ENCODE results near the gene MTIF3. TPM values are rescaled to one million over a fixed set of nuclear protein-coding genes. Genes with fewer than 3 reads are reported as not detected.

MTIF3 gene
- total RNA-seq, 1 donor from 2014 or later: 140 TPM

GRCh38 chr13:27432180-27432579, 18.2 kb downstream of the MTIF3 start:
- no peaks in the 10 kb centered on the region for H3K27me3 ChIP-seq (ENCODE audit: low read depth)
- H3K36me3 ChIP-seq: peaks cover 100% of the 10 kb centered on the region
- peak overlapping the region; percentile 40 for H3K27ac ChIP-seq (replicated peaks)
- H3K4me1 ChIP-seq: peaks cover 24% of the 10 kb centered on the region
- no peak for DNase-seq
- no peak for TF ChIP-seq CTCF (IDR thresholded peaks at IDR 0.05; ENCODE audit: borderline replicate concordance)
- H3K9me3 ChIP-seq (replicated peaks): no peaks in the 10 kb centered on the region
- H3K4me3 ChIP-seq: no peak overlapping the region
- intact Hi-C loops (cut with micrococcal nuclease): no loop called here

- Histone ChIP-seq H3K9me3 (replicated peaks) (no peaks in the 10 kb centered on the region), H3K36me3 (peaks cover 62% of the 10 kb centered on the region), H3K27ac (replicated peaks) (peak overlapping the region; percentile 92), H3K4me3 (no peak overlapping the region), H3K4me1 (peaks cover 57% of the 10 kb centered on the region), H3K27me3 (ENCODE audit: low read depth) (no peaks in the 10 kb centered on the region)
- no peak for DNase-seq
- intact Hi-C loops (cut with micrococcal nuclease): no loop called here
- TF ChIP-seq CTCF (IDR thresholded peaks at IDR 0.05; ENCODE audit: borderline replicate concordance): no peak
Measured at GRCh38 chr13:27428160-27428559, 22.2 kb downstream of the MTIF3 start.

GRCh38 chr13:27427641-27428040, 22.7 kb downstream of the MTIF3 start:
- TF ChIP-seq CTCF (IDR thresholded peaks at IDR 0.05; ENCODE audit: borderline replicate concordance): no peak
- DNase-seq: peak; percentile 32
- intact Hi-C loops (cut with micrococcal nuclease): no loop called here
- H3K27me3 ChIP-seq (ENCODE audit: low read depth): no peaks in the 10 kb centered on the region
- no peak overlapping the region for H3K4me3 ChIP-seq
- H3K27ac ChIP-seq (replicated peaks): peak overlapping the region; percentile 92
- H3K36me3 ChIP-seq: peaks cover 57% of the 10 kb centered on the region
- peaks cover 57% of the 10 kb centered on the region for H3K4me1 ChIP-seq
- no peaks in the 10 kb centered on the region for H3K9me3 ChIP-seq (replicated peaks)

GRCh38 chr13:27425918-27426630, 24.3 kb downstream of the MTIF3 start:
- Histone ChIP-seq H3K36me3 (peaks cover 41% of the 10 kb centered on the region), H3K4me3 (peak overlapping the region; percentile 83), H3K27ac (replicated peaks) (peak overlapping the region; percentile 92), H3K4me1 (peaks cover 46% of the 10 kb centered on the region), H3K27me3 (ENCODE audit: low read depth) (no peaks in the 10 kb centered on the region), H3K9me3 (replicated peaks) (no peaks in the 10 kb centered on the region)
- TF ChIP-seq CTCF (IDR thresholded peaks at IDR 0.05; ENCODE audit: borderline replicate concordance): peak; percentile 64
- intact Hi-C loops (cut with micrococcal nuclease): no loop called here
- peak; percentile 59 for DNase-seq

GRCh38 chr13:27425158-27425917, 25.0 kb downstream of the MTIF3 start:
- peaks cover 46% of the 10 kb centered on the region for H3K4me1 ChIP-seq
- H3K4me3 ChIP-seq: peak overlapping the region; percentile 83
- peak overlapping the region; percentile 92 for H3K27ac ChIP-seq (replicated peaks)
- H3K9me3 ChIP-seq (replicated peaks): no peaks in the 10 kb centered on the region
- H3K27me3 ChIP-seq (ENCODE audit: low read depth): no peaks in the 10 kb centered on the region
- DNase-seq: no peak
- TF ChIP-seq CTCF (IDR thresholded peaks at IDR 0.05; ENCODE audit: borderline replicate concordance): no peak
- intact Hi-C loops (cut with micrococcal nuclease): no loop called here
- peaks cover 34% of the 10 kb centered on the region for H3K36me3 ChIP-seq

All from left ventricle myocardium inferior (tissue), 1 donor.